OCI-LY7 (cell line): ENCODE results near the gene CEP72. TPM values are rescaled to one million over a fixed set of nuclear protein-coding genes. Genes with fewer than 3 reads are reported as not detected.

Source experiments
- BruUV-seq: library from RNA; stranded (reverse); fragments of 400-500 nt; replicated peaks from 2 replicates; lab custom pipeline; 2021; lab: Mats Ljungman, UMichigan
- CTCF ChIA-PET: fragments of 300-600 bp; sonication (Branson Sonifier 250); formaldehyde crosslinking; loops from one replicate; lab custom pipeline; 2022; ENCODE audit warnings: antibody characterized with exemption; ENCODE audit not compliant: unreplicated experiment; lab: Charles Lee
- POLR2A ChIA-PET: fragments of 300-600 bp; sonication (Branson Sonifier 250); formaldehyde crosslinking; loops from one replicate; lab custom pipeline; 2022; ENCODE audit warnings: antibody characterized with exemption; lab: Charles Lee
- DNase-seq: peaks from one replicate; pipeline ENCODE4 v3.0.0-alpha.2; 2015; ENCODE audit warnings: low spot score
- H2AFZ ChIP-seq: fragments of 200-600 bp; sonication (generic), shearing (Covaris generic); 2 replicates; pipeline ENCODE4 v1.6.1; 2014; ENCODE audit warnings: mild to moderate bottlenecking, antibody characterized with exemption, low read length, moderate library complexity
- H3K27ac ChIP-seq: fragments of 200-600 bp; sonication (generic); 2 replicates; pipeline ENCODE4 v1.5.1; 2014; ENCODE audit warnings: mixed run types, low read depth, mild to moderate bottlenecking, moderate library complexity, low read length, inconsistent platforms; ENCODE audit not compliant: poor library complexity, severe bottlenecking
- H3K36me3 ChIP-seq: fragments of 200-600 bp; sonication (generic); 2 replicates; pipeline ENCODE4 v1.6.1; 2014; ENCODE audit warnings: mild to moderate bottlenecking, antibody characterized with exemption, low read length, moderate library complexity, mixed read lengths; ENCODE audit not compliant: insufficient read depth
- H3K4me1 ChIP-seq: fragments of 200-600 bp; sonication (generic); 2 replicates; pipeline ENCODE4 v1.5.1; 2014; ENCODE audit warnings: mild to moderate bottlenecking, low read length; ENCODE audit not compliant: insufficient read depth, poor library complexity, severe bottlenecking
- H3K4me2 ChIP-seq: fragments of 200-600 bp; sonication (generic); 2 replicates; pipeline ENCODE4 v1.6.1; 2014; ENCODE audit warnings: mild to moderate bottlenecking, low read length
- H3K4me3 ChIP-seq: fragments of 200-600 bp; sonication (generic); 2 replicates; pipeline ENCODE4 v1.5.1; 2014; ENCODE audit warnings: mild to moderate bottlenecking, low read depth, low read length; ENCODE audit not compliant: poor library complexity, severe bottlenecking
- H3K79me2 ChIP-seq: fragments of 200-600 bp; sonication (generic); 2 replicates; pipeline ENCODE4 v1.6.1; 2016; ENCODE audit warnings: low read depth, mild to moderate bottlenecking, low read length, moderate library complexity, mixed read lengths; ENCODE audit not compliant: insufficient read depth
- H3K9me2 ChIP-seq: fragments of 200-600 bp; sonication (generic); 2 replicates; pipeline ENCODE4 v1.6.1; 2016; ENCODE audit warnings: mild to moderate bottlenecking, low read length, mixed read lengths; ENCODE audit not compliant: insufficient read depth
- H3K9me3 ChIP-seq: fragments of 200-600 bp; sonication (generic); 2 replicates; pipeline ENCODE4 v1.6.1; 2014; ENCODE audit warnings: mild to moderate bottlenecking, mixed run types, low read length, mixed read lengths
- H4K20me1 ChIP-seq: fragments of 200-600 bp; sonication (generic); 2 replicates; pipeline ENCODE4 v1.6.1; 2014; ENCODE audit warnings: mild to moderate bottlenecking, antibody characterized with exemption, low read length, moderate library complexity, mixed read lengths; ENCODE audit not compliant: insufficient read depth
- EZH2phosphoT487 ChIP-seq: fragments of 200-600 bp; sonication (generic); IDR thresholded peaks from 2 replicates; pipeline ENCODE4 v1.6.1; 2018; ENCODE audit warnings: low read depth, borderline replicate concordance, mild to moderate bottlenecking, mixed run types, antibody characterized with exemption, low read length, moderate library complexity, mixed read lengths
- intact Hi-C: fragments of 100-400 bp; cut with micrococcal nuclease; formaldehyde crosslinking; loops from one replicate; pipeline ENCODE4 v1.10.0; 2022; ENCODE audit not compliant: unreplicated experiment
- total RNA-seq, 2 experiments: library from RNA; depleted of rRNA in 1 of 2; stranded (reverse); fragments of >200 nt in 1 of 2; shearing (Covaris generic) in 1 of 2; gene quantifications; 2 replicates each; pipeline ENCODE4 v1.2.3, GENCODE V29; 2014 to 2022
- TF ChIP-seq, protein P1 (sequence below): fragments of 200-600 bp; sonication (generic); conservative IDR thresholded peaks from 2 replicates; pipeline ENCODE4 v1.5.1; 2014; ENCODE audit warnings: mild to moderate bottlenecking, antibody characterized with exemption, low read length, moderate library complexity, mixed read lengths

Gene CEP72
- total RNA-seq, 2 experiments from 2014 or later = 26.9 to 42.7 TPM

DNA sequence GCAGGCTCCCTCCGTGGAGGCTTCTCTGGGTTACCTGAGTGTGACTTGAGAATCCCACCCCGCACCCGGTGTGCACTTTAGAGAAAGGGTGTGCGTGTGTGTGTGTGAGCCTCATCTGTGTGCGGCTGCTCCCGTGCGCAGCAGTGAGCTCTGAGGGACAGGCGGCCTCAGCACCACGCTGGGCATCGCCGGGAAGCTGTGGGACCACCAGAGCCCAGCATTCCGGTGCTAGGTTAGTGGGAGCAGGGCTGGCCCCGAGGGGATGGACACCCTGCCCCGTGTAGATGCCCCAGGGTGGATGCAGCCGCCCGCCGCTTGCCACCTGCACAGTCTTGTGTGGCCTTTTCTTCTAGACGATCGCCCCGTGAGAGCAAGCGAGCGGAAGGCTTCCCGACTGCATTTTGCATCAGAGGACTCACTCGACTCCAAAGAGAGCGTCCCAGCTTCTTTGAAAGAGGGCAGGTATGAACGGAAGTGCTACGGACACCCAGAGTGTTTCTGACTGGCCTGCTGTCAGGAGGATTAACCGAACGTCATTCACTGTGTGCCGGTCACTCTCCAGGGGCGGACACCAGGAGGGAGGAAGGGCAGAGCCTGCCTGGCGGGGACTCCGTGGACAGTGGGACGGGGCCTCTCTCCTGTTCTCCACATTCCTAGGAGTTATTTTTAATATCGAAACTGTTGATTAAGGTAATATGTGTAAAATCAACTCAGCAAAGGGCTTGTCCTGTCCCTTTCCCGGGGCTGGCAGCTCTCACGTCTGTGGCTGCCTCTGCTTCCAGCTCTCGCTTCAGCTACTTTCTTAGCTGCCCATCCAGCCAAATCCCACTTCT lies 12.2 kb downstream of the CEP72 start:
- Histone ChIP-seq H3K4me3 (no peak overlapping the region), H3K4me1 (no peaks in the 10 kb centered on the region), H4K20me1 (no peaks in the 10 kb centered on the region), H3K9me3 (no peaks in the 10 kb centered on the region), H3K36me3 (peaks cover 77% of the 10 kb centered on the region), H3K4me2 (no peak overlapping the region), H3K9me2 (no peaks in the 10 kb centered on the region), H3K79me2 (no peaks in the 10 kb centered on the region), H2AFZ (no peak overlapping the region), H3K27ac (no peak overlapping the region)
- TF ChIP-seq EZH2phosphoT487 = no peak
- TF ChIP-seq, protein P1, sequence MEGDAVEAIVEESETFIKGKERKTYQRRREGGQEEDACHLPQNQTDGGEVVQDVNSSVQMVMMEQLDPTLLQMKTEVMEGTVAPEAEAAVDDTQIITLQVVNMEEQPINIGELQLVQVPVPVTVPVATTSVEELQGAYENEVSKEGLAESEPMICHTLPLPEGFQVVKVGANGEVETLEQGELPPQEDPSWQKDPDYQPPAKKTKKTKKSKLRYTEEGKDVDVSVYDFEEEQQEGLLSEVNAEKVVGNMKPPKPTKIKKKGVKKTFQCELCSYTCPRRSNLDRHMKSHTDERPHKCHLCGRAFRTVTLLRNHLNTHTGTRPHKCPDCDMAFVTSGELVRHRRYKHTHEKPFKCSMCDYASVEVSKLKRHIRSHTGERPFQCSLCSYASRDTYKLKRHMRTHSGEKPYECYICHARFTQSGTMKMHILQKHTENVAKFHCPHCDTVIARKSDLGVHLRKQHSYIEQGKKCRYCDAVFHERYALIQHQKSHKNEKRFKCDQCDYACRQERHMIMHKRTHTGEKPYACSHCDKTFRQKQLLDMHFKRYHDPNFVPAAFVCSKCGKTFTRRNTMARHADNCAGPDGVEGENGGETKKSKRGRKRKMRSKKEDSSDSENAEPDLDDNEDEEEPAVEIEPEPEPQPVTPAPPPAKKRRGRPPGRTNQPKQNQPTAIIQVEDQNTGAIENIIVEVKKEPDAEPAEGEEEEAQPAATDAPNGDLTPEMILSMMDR = no peak
- CTCF ChIA-PET = no interaction called here
- intact Hi-C loops = no loop called here
- DNase-seq = no peak
- BruUV-seq = no TSS peak
- POLR2A ChIA-PET = no interaction called here

DNA sequence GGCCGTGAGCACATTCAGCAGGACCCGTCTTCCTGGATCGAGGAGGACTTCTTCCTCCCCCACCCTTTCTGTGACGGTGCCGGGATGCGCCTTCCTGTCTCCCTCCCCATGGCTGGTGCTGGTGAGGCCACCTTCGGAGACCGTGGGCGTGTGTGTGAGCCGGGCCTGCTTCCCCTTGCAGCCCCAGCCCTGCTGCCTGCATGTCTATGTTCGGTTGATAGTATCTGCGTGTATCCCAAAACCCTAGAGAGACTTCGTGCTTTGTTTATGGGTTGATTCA lies 12.8 kb downstream of the CEP72 start:
- TF ChIP-seq, protein P1 = no peak
- no peak for TF ChIP-seq EZH2phosphoT487
- Histone ChIP-seq H3K36me3 (peaks cover 71% of the 10 kb centered on the region), H3K4me1 (no peaks in the 10 kb centered on the region), H3K9me2 (no peaks in the 10 kb centered on the region), H3K4me3 (no peak overlapping the region), H4K20me1 (no peaks in the 10 kb centered on the region), H3K27ac (no peak overlapping the region), H2AFZ (no peak overlapping the region), H3K79me2 (no peaks in the 10 kb centered on the region), H3K4me2 (no peak overlapping the region), H3K9me3 (no peaks in the 10 kb centered on the region)
- ChIA-PET CTCF (no interaction called here), POLR2A (no interaction called here)
- BruUV-seq = no TSS peak
- intact Hi-C loops = no loop called here
- DNase-seq = no peak

DNA sequence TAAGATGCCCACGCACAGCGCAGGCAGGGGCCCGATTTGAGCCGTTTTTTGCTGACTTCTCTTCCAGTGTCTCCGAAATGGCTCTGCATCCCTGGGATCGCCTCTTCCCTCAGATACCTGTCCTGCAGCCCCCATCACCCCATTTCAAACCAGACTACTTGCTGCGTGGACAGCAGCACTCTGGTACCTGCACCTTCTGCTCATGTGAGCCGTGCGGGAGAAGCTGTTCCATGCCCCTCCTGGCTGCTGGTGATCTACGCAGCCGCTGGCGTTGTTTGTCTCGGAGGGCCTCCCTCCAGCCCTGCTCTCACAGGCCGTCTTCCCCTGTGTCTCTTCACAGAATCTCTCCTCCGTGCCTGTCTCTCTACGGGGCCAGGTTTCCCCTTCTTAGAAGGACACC lies 13.4 kb downstream of the CEP72 start:
- Histone ChIP-seq H3K9me3 (no peaks in the 10 kb centered on the region), H2AFZ (no peak overlapping the region), H3K4me2 (no peak overlapping the region), H3K79me2 (no peaks in the 10 kb centered on the region), H3K4me3 (no peak overlapping the region), H3K4me1 (no peaks in the 10 kb centered on the region), H3K27ac (no peak overlapping the region), H3K9me2 (no peaks in the 10 kb centered on the region), H4K20me1 (no peaks in the 10 kb centered on the region), H3K36me3 (peaks cover 65% of the 10 kb centered on the region)
- intact Hi-C loops = no loop called here
- no peak for DNase-seq
- TF ChIP-seq, protein P1 = no peak
- no peak for TF ChIP-seq EZH2phosphoT487
- CTCF ChIA-PET = no interaction called here
- no TSS peak for BruUV-seq
- POLR2A ChIA-PET = no interaction called here
